ENCODE measurements around the gene ABCA13. TPM values are rescaled to one million over a fixed set of nuclear protein-coding genes. Genes with fewer than 3 reads are reported as not detected.
"Not testable (repeated sequence)": the region's sequence is repeated elsewhere in the genome, so short reads cannot be mapped to it uniquely, and the experiment has no call there.

The ABCA13 gene
- total RNA-seq, 1 experiment from 2014 or later = 2.1 TPM

GRCh38 chr7:48202916-48203315 is 31.7 kb downstream of the ABCA13 start:
- H3K4me1 ChIP-seq (ENCODE audit: insufficient read depth, low read length); H3K36me3 ChIP-seq (ENCODE audit: low read depth, low read length); ATAC-seq; intact Hi-C loops (cut with micrococcal nuclease); H3K27me3 ChIP-seq (ENCODE audit: low read length); CTCF ChIA-PET; H3K79me2 ChIP-seq (ENCODE audit: low read length); H3K9me2 ChIP-seq (replicated peaks; ENCODE audit: low read length); H3F3A ChIP-seq (ENCODE audit: low read length, unreplicated experiment); H3K4me3 ChIP-seq (ENCODE audit: low read length); BruUV-seq (replicated peaks); H4K20me1 ChIP-seq (ENCODE audit: low read length); H3K9ac ChIP-seq (ENCODE audit: low read length); POLR2A ChIA-PET (ENCODE audit: unreplicated experiment); H3K9me3 ChIP-seq (ENCODE audit: low read length); H2AFZ ChIP-seq (ENCODE audit: low read length); H3K27ac ChIP-seq (ENCODE audit: low read length); DNase-seq; H3K4me2 ChIP-seq (ENCODE audit: low read length): not testable (repeated sequence)

DNA sequence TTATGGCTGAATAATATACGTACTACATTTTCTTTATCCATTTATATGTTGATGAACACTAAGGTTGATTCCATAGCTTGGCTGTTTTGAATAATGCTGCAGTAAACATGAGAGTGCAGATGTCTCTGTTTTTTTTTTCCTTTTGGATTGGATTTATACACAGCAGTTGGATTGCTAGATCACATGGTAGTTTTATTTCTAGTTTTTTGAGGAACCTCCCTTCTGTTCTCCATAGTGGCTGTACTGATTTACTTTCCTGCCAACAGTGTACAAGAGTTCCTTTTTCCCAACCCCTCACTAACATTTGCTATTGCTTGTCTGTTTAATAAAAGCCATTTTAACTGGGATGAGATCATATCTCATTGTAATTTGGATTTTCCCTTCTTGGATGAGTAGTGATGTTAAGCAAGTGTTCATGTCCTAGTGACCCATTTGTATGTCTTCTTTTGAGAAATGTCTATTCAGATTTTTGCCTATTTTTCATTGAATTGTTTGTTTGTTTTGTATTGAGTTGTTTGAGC is 36.0 kb downstream of the ABCA13 start:
- H3K9me2 ChIP-seq (replicated peaks; ENCODE audit: low read length) = no peaks in the 10 kb centered on the region
- no TSS peak for BruUV-seq (replicated peaks)
- H4K20me1 ChIP-seq (ENCODE audit: low read length) = no peaks in the 10 kb centered on the region
- H3K36me3 ChIP-seq (ENCODE audit: low read depth, low read length) = no peaks in the 10 kb centered on the region
- DNase-seq = no peak
- no peak overlapping the region for H3K27ac ChIP-seq (ENCODE audit: low read length)
- H3K4me3 ChIP-seq (ENCODE audit: low read length) = no peak overlapping the region
- no peak overlapping the region for H2AFZ ChIP-seq (ENCODE audit: low read length)
- no peak overlapping the region for H3K9ac ChIP-seq (ENCODE audit: low read length)
- H3K27me3 ChIP-seq (ENCODE audit: low read length) = no peaks in the 10 kb centered on the region
- CTCF ChIA-PET = no interaction called here
- H3K4me2 ChIP-seq (ENCODE audit: low read length) = no peak overlapping the region
- no peaks in the 10 kb centered on the region for H3K9me3 ChIP-seq (ENCODE audit: low read length)
- POLR2A ChIA-PET (ENCODE audit: unreplicated experiment) = no interaction called here
- peaks cover 8% of the 10 kb centered on the region; the same call in 1 of the 2 replicates for H3K4me1 ChIP-seq (ENCODE audit: insufficient read depth, low read length)
- H3F3A ChIP-seq (ENCODE audit: low read length, unreplicated experiment) = no peaks in the 10 kb centered on the region
- no peak for ATAC-seq
- no peak for TF ChIP-seq CTCF (conservative IDR thresholded peaks at IDR 0.05; ENCODE audit: low read depth, low read length)
- no peak for TF ChIP-seq EZH2phosphoT487 (IDR thresholded peaks at IDR 0.05; ENCODE audit: borderline replicate concordance, low read length)
- no peak for TF ChIP-seq EZH2 (IDR thresholded peaks at IDR 0.05; ENCODE audit: low read length, unreplicated experiment)
- intact Hi-C loops (cut with micrococcal nuclease) = no loop called here
- H3K79me2 ChIP-seq (ENCODE audit: low read length) = no peaks in the 10 kb centered on the region

- Histone ChIP-seq H3K4me2 (ENCODE audit: low read length) (no peak overlapping the region), H3K4me1 (ENCODE audit: insufficient read depth, low read length) (peaks cover 24% of the 10 kb centered on the region), H3K79me2 (ENCODE audit: low read length) (no peaks in the 10 kb centered on the region), H3K27ac (ENCODE audit: low read length) (no peak overlapping the region), H2AFZ (ENCODE audit: low read length) (no peak overlapping the region), H3K9me2 (replicated peaks; ENCODE audit: low read length) (no peaks in the 10 kb centered on the region), H3K36me3 (ENCODE audit: low read depth, low read length) (no peaks in the 10 kb centered on the region), H3K9ac (ENCODE audit: low read length) (no peak overlapping the region), H3F3A (ENCODE audit: low read length, unreplicated experiment) (no peaks in the 10 kb centered on the region), H3K9me3 (ENCODE audit: low read length) (no peaks in the 10 kb centered on the region), H4K20me1 (ENCODE audit: low read length) (no peaks in the 10 kb centered on the region), H3K4me3 (ENCODE audit: low read length) (no peak overlapping the region), H3K27me3 (ENCODE audit: low read length) (no peaks in the 10 kb centered on the region)
- DNase-seq (peak; percentile 41), ATAC-seq (no peak)
- intact Hi-C loops (cut with micrococcal nuclease) = no loop called here
- ChIA-PET POLR2A (ENCODE audit: unreplicated experiment) (no interaction called here), CTCF (no interaction called here)
- BruUV-seq (replicated peaks) = no TSS peak
- no peak for TF ChIP-seq CTCF (conservative IDR thresholded peaks at IDR 0.05; ENCODE audit: low read depth, low read length)
- no peak for TF ChIP-seq EZH2phosphoT487 (IDR thresholded peaks at IDR 0.05; ENCODE audit: borderline replicate concordance, low read length)
- TF ChIP-seq EZH2 (IDR thresholded peaks at IDR 0.05; ENCODE audit: low read length, unreplicated experiment) = no peak
Observed at GRCh38 chr7:48209004-48209600, 37.8 kb downstream of the ABCA13 start.

Measured in PC-3 (cell line).